PC-3 (cell line): ENCODE measurements around the gene DUS1L. TPM values are rescaled to one million over a fixed set of nuclear protein-coding genes. Genes with fewer than 3 reads are reported as not detected.

Experiments
- ATAC-seq: fragments of 200-7000 bp; cut with Tn5 transposase; 2 replicates; pipeline ENCODE4 v1.9.1; 2020; ENCODE audit warnings: mild to moderate bottlenecking, moderate library complexity
- BruUV-seq: library from RNA; stranded (reverse); fragments of 400-500 nt; replicated peaks from 2 replicates; lab custom pipeline; 2021; lab: Mats Ljungman, UMichigan
- CTCF ChIA-PET: fragments of 300-600 bp; sonication (Branson Sonifier 250); formaldehyde crosslinking; loops from one replicate; lab custom pipeline; 2022; ENCODE audit warnings: antibody characterized with exemption; lab: Charles Lee
- POLR2A ChIA-PET: fragments of 300-600 bp; sonication (Branson Sonifier 250); formaldehyde crosslinking; loops from one replicate; lab custom pipeline; 2022; ENCODE audit warnings: antibody characterized with exemption; ENCODE audit not compliant: unreplicated experiment; lab: Charles Lee
- DNase-seq: peaks from one replicate; pipeline ENCODE4 v3.0.0-alpha.2; 2015
- H2AFZ ChIP-seq: fragments of 300-600 bp; sonication (generic); 2 replicates; pipeline ENCODE4 v1.6.0; 2016; ENCODE audit warnings: antibody characterized with exemption, low read length
- H3F3A ChIP-seq: fragments of 300-600 bp; sonication (generic); one replicate; pipeline ENCODE4 v1.6.0; 2017; ENCODE audit warnings: antibody characterized with exemption, low read length, control low read depth, mild to moderate bottlenecking; ENCODE audit not compliant: unreplicated experiment
- H3K27ac ChIP-seq: fragments of 300-600 bp; sonication (generic); 2 replicates; pipeline ENCODE4 v1.5.1; 2016; ENCODE audit warnings: mild to moderate bottlenecking, low read length
- H3K27me3 ChIP-seq: fragments of 300-600 bp; sonication (generic); 2 replicates; pipeline ENCODE4 v1.6.1; 2016; ENCODE audit warnings: low read length, mixed read lengths
- H3K36me3 ChIP-seq: fragments of 300-600 bp; sonication (generic); 2 replicates; pipeline ENCODE4 v1.6.1; 2016; ENCODE audit warnings: low read depth, mixed run types, low read length, mixed read lengths
- H3K4me1 ChIP-seq: fragments of 300-600 bp; sonication (generic); 2 replicates; pipeline ENCODE4 v1.5.1; 2016; ENCODE audit warnings: low read length; ENCODE audit not compliant: insufficient read depth
- H3K4me2 ChIP-seq: fragments of 300-600 bp; sonication (generic); 2 replicates; pipeline ENCODE4 v1.6.0; 2016; ENCODE audit warnings: low read length
- H3K4me3 ChIP-seq: fragments of 300-600 bp; sonication (generic); 2 replicates; pipeline ENCODE4 v1.5.1; 2016; ENCODE audit warnings: mild to moderate bottlenecking, low read length, mixed read lengths
- H3K79me2 ChIP-seq: fragments of 300-600 bp; sonication (generic); 2 replicates; pipeline ENCODE4 v1.6.1; 2017; ENCODE audit warnings: low read length, mixed read lengths
- H3K9ac ChIP-seq: fragments of 300-600 bp; sonication (generic); 2 replicates; pipeline ENCODE4 v1.6.0; 2016; ENCODE audit warnings: mild to moderate bottlenecking, low read length
- H3K9me2 ChIP-seq: fragments of 300-600 bp; sonication (generic); replicated peaks from 2 replicates; pipeline ENCODE4 v1.6.1; 2016; ENCODE audit warnings: mixed run types, low read length, mixed read lengths
- H3K9me3 ChIP-seq: fragments of 300-600 bp; sonication (generic); 2 replicates; pipeline ENCODE4 v1.6.1; 2016; ENCODE audit warnings: low read length, mixed read lengths
- H4K20me1 ChIP-seq: fragments of 300-600 bp; sonication (generic); 2 replicates; pipeline ENCODE4 v1.6.1; 2016; ENCODE audit warnings: low read length, mixed read lengths
- CTCF ChIP-seq: fragments of 300-600 bp; sonication (generic); conservative IDR thresholded peaks from 2 replicates; pipeline ENCODE4 v1.5.1; 2017; ENCODE audit warnings: antibody characterized with exemption, low read depth, mild to moderate bottlenecking, low read length
- EZH2 ChIP-seq: fragments of 300-600 bp; sonication (generic); IDR thresholded peaks from one replicate; pipeline ENCODE4 v1.6.1; 2017; ENCODE audit warnings: antibody characterized with exemption, mild to moderate bottlenecking, low read length; ENCODE audit not compliant: unreplicated experiment
- EZH2phosphoT487 ChIP-seq: fragments of 300-600 bp; sonication (generic); IDR thresholded peaks from 2 replicates; pipeline ENCODE4 v1.6.1; 2018; ENCODE audit warnings: mild to moderate bottlenecking, antibody characterized with exemption, low read length, borderline replicate concordance
- intact Hi-C: fragments of 100-400 bp; cut with micrococcal nuclease; formaldehyde crosslinking; loops from 2 replicates; pipeline ENCODE4 v1.9.0; 2023
- total RNA-seq: library from RNA; depleted of rRNA; stranded (reverse); fragments of >200 nt; gene quantifications from 2 replicates; pipeline ENCODE4 v1.2.3, GENCODE V29; 2014

The DUS1L gene
- total RNA-seq, 1 experiment from 2014 or later = 205 TPM

GRCh38 chr17:82114447-82114846 lies 48.8 kb upstream of the DUS1L start:
- H3K9me3 ChIP-seq = no peaks in the 10 kb centered on the region
- H3K4me3 ChIP-seq = no peak overlapping the region
- POLR2A ChIA-PET = interaction anchor here (0.5 kb wide), 1 partner anchor 9 kb away, joined by 8 read pairs; no protein-coding TSS in a partner anchor
- H4K20me1 ChIP-seq = no peaks in the 10 kb centered on the region
- no TSS peak for BruUV-seq
- no peak overlapping the region for H3K27ac ChIP-seq
- H3K27me3 ChIP-seq = no peaks in the 10 kb centered on the region
- H3K9ac ChIP-seq = no peak overlapping the region
- H3K4me1 ChIP-seq = peaks cover 10% of the 10 kb centered on the region
- no peak overlapping the region for H3K4me2 ChIP-seq
- intact Hi-C loops = no loop called here
- peaks cover 4% of the 10 kb centered on the region for H3F3A ChIP-seq
- DNase-seq (no peak), ATAC-seq (no peak)
- H3K9me2 ChIP-seq = no peaks in the 10 kb centered on the region
- CTCF ChIA-PET = no interaction called here
- H2AFZ ChIP-seq = no peak overlapping the region
- TF ChIP-seq EZH2phosphoT487 (no peak), EZH2 (no peak), CTCF (no peak)
- no peaks in the 10 kb centered on the region for H3K79me2 ChIP-seq
- no peaks in the 10 kb centered on the region for H3K36me3 ChIP-seq

DNA sequence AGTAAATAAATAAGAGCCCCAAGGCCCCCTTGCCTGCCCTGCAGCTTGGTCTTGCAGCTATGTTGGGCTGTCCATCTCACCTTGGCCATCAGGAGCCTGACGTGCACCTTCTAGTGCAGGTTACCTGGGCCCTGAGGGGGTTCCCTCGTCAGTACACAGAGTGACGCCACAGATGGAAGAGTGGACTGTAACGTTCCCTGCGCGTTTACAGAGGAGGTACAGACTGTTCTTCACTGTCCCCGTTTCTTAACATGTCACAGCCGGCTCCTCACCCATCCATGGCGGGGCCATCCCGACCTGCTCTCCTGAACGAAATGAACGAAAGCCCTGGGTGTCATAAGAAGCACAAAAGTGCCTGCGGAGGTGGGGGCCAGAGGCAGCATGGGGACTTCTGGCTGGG lies 48.3 kb upstream of the DUS1L start:
- Histone ChIP-seq H3K4me3 (no peak overlapping the region), H2AFZ (no peak overlapping the region), H4K20me1 (no peaks in the 10 kb centered on the region), H3K9ac (no peak overlapping the region), H3K4me1 (peaks cover 10% of the 10 kb centered on the region), H3K36me3 (no peaks in the 10 kb centered on the region), H3K4me2 (no peak overlapping the region), H3K9me3 (no peaks in the 10 kb centered on the region), H3K27ac (no peak overlapping the region), H3F3A (peaks cover 4% of the 10 kb centered on the region), H3K9me2 (no peaks in the 10 kb centered on the region), H3K27me3 (no peaks in the 10 kb centered on the region), H3K79me2 (no peaks in the 10 kb centered on the region)
- POLR2A ChIA-PET = no interaction called here
- no peak for TF ChIP-seq EZH2phosphoT487
- TF ChIP-seq CTCF = no peak
- no peak for TF ChIP-seq EZH2
- CTCF ChIA-PET = no interaction called here
- intact Hi-C loops = no loop called here
- ATAC-seq (no peak), DNase-seq (no peak)
- no TSS peak for BruUV-seq

DNA sequence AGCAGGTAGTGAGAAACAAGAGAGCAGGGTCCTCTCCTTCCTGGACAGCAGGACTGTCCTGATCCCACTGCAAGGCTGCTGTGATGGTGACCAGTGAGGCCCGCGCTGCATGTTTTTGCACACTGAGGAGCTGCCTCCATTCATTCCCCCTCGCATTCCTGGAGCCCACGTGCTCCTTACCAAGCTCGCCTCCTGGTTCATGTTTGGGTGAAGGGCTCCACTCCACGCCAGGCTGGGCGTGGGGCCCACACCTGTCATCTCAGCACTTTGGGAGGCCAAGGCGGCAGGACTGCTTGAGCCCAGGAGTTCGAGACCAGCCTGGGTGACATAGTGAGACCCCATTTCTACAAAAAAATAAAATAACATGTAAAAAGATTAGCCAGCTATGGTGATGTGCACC lies 47.8 kb upstream of the DUS1L start:
- intact Hi-C loops = no loop called here
- no peak overlapping the region for H3K27ac ChIP-seq
- H3F3A ChIP-seq = peaks cover 4% of the 10 kb centered on the region
- TF ChIP-seq EZH2 (no peak), CTCF (no peak), EZH2phosphoT487 (no peak)
- ChIA-PET CTCF (no interaction called here), POLR2A (no interaction called here)
- BruUV-seq = no TSS peak
- DNase-seq (no peak), ATAC-seq (no peak)
- H3K9me2 ChIP-seq = no peaks in the 10 kb centered on the region
- no peak overlapping the region for H3K4me2 ChIP-seq
- H3K36me3 ChIP-seq = no peaks in the 10 kb centered on the region
- no peak overlapping the region for H3K9ac ChIP-seq
- no peaks in the 10 kb centered on the region for H3K27me3 ChIP-seq
- no peak overlapping the region for H3K4me3 ChIP-seq
- no peaks in the 10 kb centered on the region for H4K20me1 ChIP-seq
- no peaks in the 10 kb centered on the region for H3K9me3 ChIP-seq
- peaks cover 10% of the 10 kb centered on the region for H3K4me1 ChIP-seq
- no peak overlapping the region for H2AFZ ChIP-seq
- H3K79me2 ChIP-seq = no peaks in the 10 kb centered on the region
